ENCODE measurements around the gene NCOR1. TPM values are rescaled to one million over a fixed set of nuclear protein-coding genes. Genes with fewer than 3 reads are reported as not detected.

Gene NCOR1
- total and polyA plus RNA-seq, 2 of the 8 experiments (the other 6 are each of a cell fraction or from before 2014, with no cell fraction given) = 65.4 to 142 TPM

DNA sequence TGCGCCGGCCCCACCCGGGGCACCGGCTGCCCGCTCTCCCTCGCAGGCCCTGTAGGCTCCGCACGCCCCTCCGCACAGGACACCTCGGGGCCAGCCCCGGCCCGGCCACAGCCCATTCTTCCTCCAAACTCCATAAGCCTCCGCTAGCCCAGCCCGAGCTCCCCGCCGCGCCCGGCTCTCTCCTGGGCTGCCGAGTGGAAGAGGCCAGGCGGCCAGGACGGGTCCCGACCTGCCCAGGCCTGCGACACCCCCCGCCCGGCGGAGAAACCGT lies 397 bp downstream of the NCOR1 start (continued):
- TF ChIP-seq, protein P1, sequence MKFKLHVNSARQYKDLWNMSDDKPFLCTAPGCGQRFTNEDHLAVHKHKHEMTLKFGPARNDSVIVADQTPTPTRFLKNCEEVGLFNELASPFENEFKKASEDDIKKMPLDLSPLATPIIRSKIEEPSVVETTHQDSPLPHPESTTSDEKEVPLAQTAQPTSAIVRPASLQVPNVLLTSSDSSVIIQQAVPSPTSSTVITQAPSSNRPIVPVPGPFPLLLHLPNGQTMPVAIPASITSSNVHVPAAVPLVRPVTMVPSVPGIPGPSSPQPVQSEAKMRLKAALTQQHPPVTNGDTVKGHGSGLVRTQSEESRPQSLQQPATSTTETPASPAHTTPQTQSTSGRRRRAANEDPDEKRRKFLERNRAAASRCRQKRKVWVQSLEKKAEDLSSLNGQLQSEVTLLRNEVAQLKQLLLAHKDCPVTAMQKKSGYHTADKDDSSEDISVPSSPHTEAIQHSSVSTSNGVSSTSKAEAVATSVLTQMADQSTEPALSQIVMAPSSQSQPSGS (IDR thresholded peaks at IDR 0.05; ENCODE audit: low read length) = no peak
- TF ChIP-seq EP300 (IDR thresholded peaks at IDR 0.05; ENCODE audit: borderline replicate concordance in 1 of 2, low read depth in 2 of 2, low read length in 2 of 2) (no peak), YY1 (IDR thresholded peaks at IDR 0.05; ENCODE audit: low read depth, low read length) (no peak), SP4 (IDR thresholded peaks at IDR 0.05; ENCODE audit: low read length) (no peak)
- TF ChIP-seq, protein P2, sequence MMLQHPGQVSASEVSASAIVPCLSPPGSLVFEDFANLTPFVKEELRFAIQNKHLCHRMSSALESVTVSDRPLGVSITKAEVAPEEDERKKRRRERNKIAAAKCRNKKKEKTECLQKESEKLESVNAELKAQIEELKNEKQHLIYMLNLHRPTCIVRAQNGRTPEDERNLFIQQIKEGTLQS (IDR thresholded peaks at IDR 0.05; ENCODE audit: insufficient read depth, low read depth, low read length) = no peak
